K562 (cell line): ENCODE measurements around the gene PARD3B.

Source experiments
- FOXA1 ChIP-seq: fragments of 450-650 bp; IDR thresholded peaks from 2 replicates; pipeline ENCODE4 v1.6.1; 2016; ENCODE audit warnings: mild to moderate bottlenecking, borderline replicate concordance
- MLX ChIP-seq, 2 experiments: fragments of 450-650 bp in 1 of 2; sonication (generic) in 1 of 2; formaldehyde crosslinking; conservative IDR thresholded peaks; 2 replicates each; pipeline versions ENCODE4 v1.4.0 to v1.8.1; 2020 to 2022; ENCODE audit warnings: mild to moderate bottlenecking in 1 of 2, missing genetic modification reagents in 1 of 2
- POLR2AphosphoS5 ChIP-seq: IDR thresholded peaks from 2 replicates; pipeline ENCODE4 v1.6.1; 2011; ENCODE audit warnings: mild to moderate bottlenecking, low read depth, low read length, moderate library complexity; ENCODE audit not compliant: control insufficient read depth, insufficient read depth
- SP1 ChIP-seq: sonication (generic); formaldehyde crosslinking; IDR thresholded peaks from 2 replicates; pipeline ENCODE4 v1.8.1; 2022; ENCODE audit warnings: mild to moderate bottlenecking, missing genetic modification reagents
- ZBTB43 ChIP-seq: sonication (generic); formaldehyde crosslinking; IDR thresholded peaks from 2 replicates; pipeline ENCODE4 v1.8.0; 2023; ENCODE audit warnings: mild to moderate bottlenecking, missing genetic modification reagents
- TF ChIP-seq, protein P1 (sequence below), 3 experiments: IDR thresholded peaks in 2 of 3; conservative IDR thresholded peaks in 1 of 3; 2 replicates each; pipeline ENCODE4 v1.5.1; 2011 to 2012; ENCODE audit warnings: low read length in 3 of 3, mild to moderate bottlenecking in 3 of 3, control low read depth in 2 of 3, improper control_type of control experiment in 1 of 3, inconsistent platforms in 1 of 3, low read depth in 1 of 3, mixed read lengths in 1 of 3, moderate library complexity in 1 of 3; ENCODE audit not compliant: insufficient read depth in 2 of 3

- TF ChIP-seq SP1 = no peak
- TF ChIP-seq POLR2AphosphoS5 = no peak
- no peak for TF ChIP-seq ZBTB43 (CRISPR knock-in tag)
- no peak for TF ChIP-seq MLX (CRISPR knock-in tag; conservative IDR thresholded peaks at IDR 0.05)
- TF ChIP-seq, protein P1, sequence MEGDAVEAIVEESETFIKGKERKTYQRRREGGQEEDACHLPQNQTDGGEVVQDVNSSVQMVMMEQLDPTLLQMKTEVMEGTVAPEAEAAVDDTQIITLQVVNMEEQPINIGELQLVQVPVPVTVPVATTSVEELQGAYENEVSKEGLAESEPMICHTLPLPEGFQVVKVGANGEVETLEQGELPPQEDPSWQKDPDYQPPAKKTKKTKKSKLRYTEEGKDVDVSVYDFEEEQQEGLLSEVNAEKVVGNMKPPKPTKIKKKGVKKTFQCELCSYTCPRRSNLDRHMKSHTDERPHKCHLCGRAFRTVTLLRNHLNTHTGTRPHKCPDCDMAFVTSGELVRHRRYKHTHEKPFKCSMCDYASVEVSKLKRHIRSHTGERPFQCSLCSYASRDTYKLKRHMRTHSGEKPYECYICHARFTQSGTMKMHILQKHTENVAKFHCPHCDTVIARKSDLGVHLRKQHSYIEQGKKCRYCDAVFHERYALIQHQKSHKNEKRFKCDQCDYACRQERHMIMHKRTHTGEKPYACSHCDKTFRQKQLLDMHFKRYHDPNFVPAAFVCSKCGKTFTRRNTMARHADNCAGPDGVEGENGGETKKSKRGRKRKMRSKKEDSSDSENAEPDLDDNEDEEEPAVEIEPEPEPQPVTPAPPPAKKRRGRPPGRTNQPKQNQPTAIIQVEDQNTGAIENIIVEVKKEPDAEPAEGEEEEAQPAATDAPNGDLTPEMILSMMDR (IDR thresholded peaks at IDR 0.05 in 2 of 3, conservative IDR thresholded peaks at IDR 0.05 in 1 of 3; ENCODE audit: insufficient read depth in 2 of 3, low read depth in 1 of 3, low read length in 3 of 3) = no peak
- TF ChIP-seq FOXA1 = no peak
Measured at GRCh38 chr2:205605638-205606304, 1060.5 kb downstream of the PARD3B start.
